Tibial nerve (tissue), 4 donors: ENCODE results near the gene SLC25A1.

Source experiments
- EP300 ChIP-seq, 2 donors: sonication (generic); formaldehyde crosslinking; IDR thresholded peaks; one replicate each; pipeline ENCODE4 v1.6.1; 2017; ENCODE audit warnings: antibody characterized with exemption in 2 of 2, mild to moderate bottlenecking in 1 of 2
- POLR2A ChIP-seq, 2 donors: fragments of 450-650 bp; IDR thresholded peaks; one replicate each; pipeline ENCODE4 v1.6.1; 2017; ENCODE audit warnings: antibody characterized with exemption in 2 of 2, mild to moderate bottlenecking in 2 of 2, moderate library complexity in 2 of 2
- TF ChIP-seq, protein P1 (sequence below), 5 experiments: fragments of 200-600 bp in 3 of 5; fragments of 450-650 bp in 2 of 5; sonication (generic) in 3 of 5; IDR thresholded peaks; one replicate each; pipeline ENCODE4 v1.5.1; 2016 to 2019; ENCODE audit warnings: antibody characterized with exemption in 5 of 5, mild to moderate bottlenecking in 3 of 5, moderate library complexity in 2 of 5

DNA sequence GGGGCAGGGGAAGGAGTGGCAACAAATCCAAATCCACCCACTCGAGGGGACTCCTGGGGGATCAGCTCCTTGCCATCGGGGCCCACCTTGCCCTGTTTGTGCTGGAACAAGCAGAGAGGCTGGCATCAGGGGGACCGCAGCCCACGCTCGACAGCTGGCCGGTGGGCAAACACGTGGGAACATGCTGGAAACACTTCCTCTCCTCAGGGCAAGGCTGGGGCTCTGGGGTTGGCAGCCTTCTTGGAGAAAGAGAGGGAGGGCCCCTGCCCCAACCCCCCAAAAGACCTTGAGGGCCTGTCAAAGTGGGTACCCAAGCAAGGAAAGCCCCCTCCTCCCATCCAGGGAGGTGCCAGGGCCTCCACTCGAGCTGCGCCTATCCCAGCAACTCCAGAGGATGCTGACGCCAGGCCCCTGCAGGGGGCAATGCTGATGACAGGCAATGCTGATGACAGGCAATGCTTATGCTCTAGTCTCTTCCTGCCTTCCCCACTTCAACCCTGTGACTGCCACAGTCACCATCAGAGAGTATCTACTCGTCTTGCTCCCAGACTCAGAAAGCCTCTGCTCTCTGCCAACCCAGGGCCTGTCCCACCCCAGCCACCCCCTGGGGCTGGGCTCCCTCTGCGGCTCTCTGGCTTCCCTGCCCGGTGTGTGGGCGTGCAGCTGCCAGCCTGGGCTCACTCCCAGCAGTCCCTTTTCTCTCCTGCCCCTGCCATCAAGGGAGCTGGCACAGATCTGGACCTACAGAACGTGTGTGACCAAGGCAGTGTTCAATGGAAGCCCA lies 40.1 kb downstream of the SLC25A1 start:
- TF ChIP-seq, protein P1, sequence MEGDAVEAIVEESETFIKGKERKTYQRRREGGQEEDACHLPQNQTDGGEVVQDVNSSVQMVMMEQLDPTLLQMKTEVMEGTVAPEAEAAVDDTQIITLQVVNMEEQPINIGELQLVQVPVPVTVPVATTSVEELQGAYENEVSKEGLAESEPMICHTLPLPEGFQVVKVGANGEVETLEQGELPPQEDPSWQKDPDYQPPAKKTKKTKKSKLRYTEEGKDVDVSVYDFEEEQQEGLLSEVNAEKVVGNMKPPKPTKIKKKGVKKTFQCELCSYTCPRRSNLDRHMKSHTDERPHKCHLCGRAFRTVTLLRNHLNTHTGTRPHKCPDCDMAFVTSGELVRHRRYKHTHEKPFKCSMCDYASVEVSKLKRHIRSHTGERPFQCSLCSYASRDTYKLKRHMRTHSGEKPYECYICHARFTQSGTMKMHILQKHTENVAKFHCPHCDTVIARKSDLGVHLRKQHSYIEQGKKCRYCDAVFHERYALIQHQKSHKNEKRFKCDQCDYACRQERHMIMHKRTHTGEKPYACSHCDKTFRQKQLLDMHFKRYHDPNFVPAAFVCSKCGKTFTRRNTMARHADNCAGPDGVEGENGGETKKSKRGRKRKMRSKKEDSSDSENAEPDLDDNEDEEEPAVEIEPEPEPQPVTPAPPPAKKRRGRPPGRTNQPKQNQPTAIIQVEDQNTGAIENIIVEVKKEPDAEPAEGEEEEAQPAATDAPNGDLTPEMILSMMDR (IDR thresholded peaks at IDR 0.05) = no peak
- TF ChIP-seq POLR2A (IDR thresholded peaks at IDR 0.05) = no peak
- no peak for TF ChIP-seq EP300 (IDR thresholded peaks at IDR 0.05)
